ENCODE results near the gene TSPO.
A peak's percentile ranks its signal among the peaks of the same experiment; 100 is the strongest.

DNA sequence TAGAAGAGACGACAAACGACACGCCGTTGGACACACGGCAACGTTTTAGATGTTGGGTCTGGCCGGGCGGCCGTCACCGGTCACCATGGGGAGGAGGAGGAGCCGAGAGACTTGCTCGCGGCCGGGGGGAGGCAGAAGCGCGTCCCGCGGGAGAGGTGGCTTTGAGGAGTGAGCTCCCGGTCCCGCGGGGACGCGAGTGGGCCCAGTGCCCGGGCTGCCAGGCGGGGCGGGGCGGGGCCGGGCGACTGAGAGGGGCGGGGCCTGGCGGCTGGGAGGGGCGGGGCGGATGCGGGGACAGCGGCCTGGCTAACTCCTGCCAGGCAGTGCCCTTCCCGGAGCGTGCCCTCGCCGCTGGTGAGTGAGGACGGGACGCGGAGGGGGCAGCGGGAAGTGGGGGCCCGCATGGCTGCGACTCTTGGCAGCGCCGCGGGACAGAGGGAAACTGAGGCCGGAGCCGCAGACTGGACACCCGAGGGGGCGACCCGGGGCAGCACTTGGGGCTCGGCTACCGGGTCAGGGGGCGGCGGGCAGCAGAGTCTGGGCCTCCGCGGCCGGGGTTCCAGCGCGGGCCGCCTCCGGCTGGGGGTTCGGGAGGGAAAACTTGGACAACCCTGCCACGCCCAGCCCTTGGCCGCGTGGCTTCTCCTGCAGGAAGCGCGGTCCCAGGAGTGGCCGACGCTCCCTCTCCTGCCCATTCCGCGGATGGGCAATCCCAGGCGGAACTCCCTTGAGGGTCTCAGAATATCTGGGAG, at the start of gene TSPO:
- TF ChIP-seq, protein P1, sequence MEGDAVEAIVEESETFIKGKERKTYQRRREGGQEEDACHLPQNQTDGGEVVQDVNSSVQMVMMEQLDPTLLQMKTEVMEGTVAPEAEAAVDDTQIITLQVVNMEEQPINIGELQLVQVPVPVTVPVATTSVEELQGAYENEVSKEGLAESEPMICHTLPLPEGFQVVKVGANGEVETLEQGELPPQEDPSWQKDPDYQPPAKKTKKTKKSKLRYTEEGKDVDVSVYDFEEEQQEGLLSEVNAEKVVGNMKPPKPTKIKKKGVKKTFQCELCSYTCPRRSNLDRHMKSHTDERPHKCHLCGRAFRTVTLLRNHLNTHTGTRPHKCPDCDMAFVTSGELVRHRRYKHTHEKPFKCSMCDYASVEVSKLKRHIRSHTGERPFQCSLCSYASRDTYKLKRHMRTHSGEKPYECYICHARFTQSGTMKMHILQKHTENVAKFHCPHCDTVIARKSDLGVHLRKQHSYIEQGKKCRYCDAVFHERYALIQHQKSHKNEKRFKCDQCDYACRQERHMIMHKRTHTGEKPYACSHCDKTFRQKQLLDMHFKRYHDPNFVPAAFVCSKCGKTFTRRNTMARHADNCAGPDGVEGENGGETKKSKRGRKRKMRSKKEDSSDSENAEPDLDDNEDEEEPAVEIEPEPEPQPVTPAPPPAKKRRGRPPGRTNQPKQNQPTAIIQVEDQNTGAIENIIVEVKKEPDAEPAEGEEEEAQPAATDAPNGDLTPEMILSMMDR (optimal IDR thresholded peaks at IDR 0.05 in 1 of 3, IDR thresholded peaks at IDR 0.05 in 1 of 3, conservative IDR thresholded peaks at IDR 0.05 in 1 of 3; ENCODE audit: extremely low read depth in 1 of 3, insufficient read depth in 2 of 3, low read length in 3 of 3), result peak in 1 of 3 experiments; percentile 4
- TF ChIP-seq EZH2 (IDR thresholded peaks at IDR 0.05; ENCODE audit: low read length), result no peak
